ENCODE measurements around the gene HNRNPUL1.
A peak's percentile ranks its signal among the peaks of the same experiment; 100 is the strongest.

Gene HNRNPUL1

GRCh38 chr19:41308450-41309179 is 44.4 kb downstream of the HNRNPUL1 start:
- in situ Hi-C loops (cut with HindIII; ENCODE audit: low pct_ligation_motif_present, low sequenced_read_pairs) = no loop called here
- H3K27ac ChIP-seq = peak overlapping the region; percentile 46
- peaks cover 45% of the 10 kb centered on the region for H3K36me3 ChIP-seq (replicated peaks)
- H3K27me3 ChIP-seq (replicated peaks) = no peaks in the 10 kb centered on the region
- TF ChIP-seq CTCF (IDR thresholded peaks at IDR 0.05; ENCODE audit: low read depth, low read length, missing control alignments) = peak; percentile 97
- peak; percentile 85 for DNase-seq
- no peak overlapping the region for H3K4me3 ChIP-seq (ENCODE audit: low read depth, low read length)

- no peak for TF ChIP-seq CTCF (IDR thresholded peaks at IDR 0.05; ENCODE audit: low read depth, low read length, missing control alignments)
- H3K36me3 ChIP-seq (replicated peaks) = peaks cover 40% of the 10 kb centered on the region
- H3K27me3 ChIP-seq (replicated peaks) = no peaks in the 10 kb centered on the region
- H3K4me3 ChIP-seq (ENCODE audit: low read depth, low read length) = peak overlapping the region; percentile 82
- H3K27ac ChIP-seq = peak overlapping the region; percentile 98
- in situ Hi-C loops (cut with HindIII; ENCODE audit: low pct_ligation_motif_present, low sequenced_read_pairs) = no loop called here
- DNase-seq = no peak
Measured at GRCh38 chr19:41309180-41310032, 45.2 kb downstream of the HNRNPUL1 start.

- TF ChIP-seq CTCF (IDR thresholded peaks at IDR 0.05; ENCODE audit: low read depth, low read length, missing control alignments) = no peak
- Histone ChIP-seq H3K27ac (peak within 1 kb of the TSS; percentile 98), H3K4me3 (ENCODE audit: low read depth, low read length) (peak within 1 kb of the TSS; percentile 82), H3K27me3 (replicated peaks) (no peaks in the 10 kb centered on the region), H3K36me3 (replicated peaks) (peaks cover 34% of the 10 kb centered on the region)
- in situ Hi-C loops (cut with HindIII; ENCODE audit: low pct_ligation_motif_present, low sequenced_read_pairs) = no loop called here
- DNase-seq = peak; percentile 75
Measured at GRCh38 chr19:41310033-41310831, 46.1 kb downstream of the HNRNPUL1 start, which contains the start of gene CCDC97. CCDC97 (plus strand) TSS chr19:41310172; CDS start chr19:41310311, 139 bp downstream.

GRCh38 chr19:41311072-41311471 is 46.9 kb downstream of the HNRNPUL1 start:
- Histone ChIP-seq H3K4me3 (ENCODE audit: low read depth, low read length) (peak overlapping the region; percentile 82), H3K27me3 (replicated peaks) (no peaks in the 10 kb centered on the region), H3K36me3 (replicated peaks) (peaks cover 33% of the 10 kb centered on the region), H3K27ac (peak overlapping the region; percentile 98)
- in situ Hi-C loops (cut with HindIII; ENCODE audit: low pct_ligation_motif_present, low sequenced_read_pairs) = no loop called here
- no peak for TF ChIP-seq CTCF (IDR thresholded peaks at IDR 0.05; ENCODE audit: low read depth, low read length, missing control alignments)
- DNase-seq = no peak

GRCh38 chr19:41311613-41312012 is 47.4 kb downstream of the HNRNPUL1 start:
- no peaks in the 10 kb centered on the region for H3K27me3 ChIP-seq (replicated peaks)
- TF ChIP-seq CTCF (IDR thresholded peaks at IDR 0.05; ENCODE audit: low read depth, low read length, missing control alignments) = no peak
- H3K27ac ChIP-seq = peak overlapping the region; percentile 98
- peak overlapping the region; percentile 82 for H3K4me3 ChIP-seq (ENCODE audit: low read depth, low read length)
- peaks cover 33% of the 10 kb centered on the region for H3K36me3 ChIP-seq (replicated peaks)
- in situ Hi-C loops (cut with HindIII; ENCODE audit: low pct_ligation_motif_present, low sequenced_read_pairs) = no loop called here
- no peak for DNase-seq
